PC-9 (cell line): ENCODE data around the gene AFF2. TPM values are rescaled to one million over a fixed set of nuclear protein-coding genes. Genes with fewer than 3 reads are reported as not detected.

ENCODE experiments used
- BruUV-seq: library from RNA; stranded (reverse); fragments of 400-500 nt; replicated peaks from 2 replicates; lab custom pipeline; 2021; lab: Mats Ljungman, UMichigan
- CTCF ChIA-PET: fragments of 300-600 bp; sonication (Branson Sonifier 250); formaldehyde crosslinking; loops from one replicate; lab custom pipeline; 2022; ENCODE audit warnings: antibody characterized with exemption; lab: Charles Lee
- POLR2A ChIA-PET: fragments of 300-600 bp; sonication (Branson Sonifier 250); formaldehyde crosslinking; loops from one replicate; lab custom pipeline; 2022; ENCODE audit warnings: antibody characterized with exemption; ENCODE audit not compliant: unreplicated experiment; lab: Charles Lee
- DNase-seq, 2 experiments: peaks; one replicate each; pipeline versions ENCODE4 v3.0.0 to v3.0.0-alpha.2; 2015 to 2022; ENCODE audit warnings: mixed read lengths in 1 of 2
- H2AFZ ChIP-seq: fragments of 200-600 bp; sonication (generic); 2 replicates; pipeline ENCODE4 v1.8.1; 2017; ENCODE audit warnings: antibody characterized with exemption
- H3F3A ChIP-seq: fragments of 200-600 bp; sonication (generic); 2 replicates; pipeline ENCODE4 v1.8.1; 2017; ENCODE audit warnings: antibody characterized with exemption, mild to moderate bottlenecking, low read depth; ENCODE audit not compliant: insufficient read depth
- H3K27ac ChIP-seq: fragments of 200-600 bp; sonication (generic); 2 replicates; pipeline ENCODE4 v1.6.1; 2016; ENCODE audit warnings: mixed run types
- H3K27me3 ChIP-seq: fragments of 200-600 bp; sonication (generic); 2 replicates; pipeline ENCODE4 v1.6.1; 2016; ENCODE audit warnings: low read depth, mixed run types; ENCODE audit not compliant: insufficient read depth
- H3K36me3 ChIP-seq: fragments of 200-600 bp; sonication (generic); 2 replicates; pipeline ENCODE4 v1.6.1; 2016; ENCODE audit warnings: low read depth, mixed run types
- H3K4me1 ChIP-seq: fragments of 200-600 bp; sonication (generic); replicated peaks from 2 replicates; pipeline ENCODE4 v1.6.1; 2016; ENCODE audit warnings: mixed run types; ENCODE audit not compliant: insufficient read depth
- H3K4me2 ChIP-seq: fragments of 200-600 bp; sonication (generic); 2 replicates; pipeline ENCODE4 v1.6.1; 2017; ENCODE audit warnings: mixed run types
- H3K4me3 ChIP-seq: fragments of 200-600 bp; sonication (generic); 2 replicates; pipeline ENCODE4 v1.6.1; 2016; ENCODE audit warnings: mixed run types
- H3K79me2 ChIP-seq: fragments of 200-600 bp; sonication (generic); 2 replicates; pipeline ENCODE4 v1.6.1; 2017; ENCODE audit warnings: low read depth, mixed run types
- H3K9me2 ChIP-seq: fragments of 200-600 bp; sonication (generic); 2 replicates; pipeline ENCODE4 v1.8.1; 2017; ENCODE audit warnings: mild to moderate bottlenecking; ENCODE audit not compliant: insufficient read depth
- H3K9me3 ChIP-seq: fragments of 200-600 bp; sonication (generic); 2 replicates; pipeline ENCODE4 v1.8.1; 2016; ENCODE audit warnings: low read depth; ENCODE audit not compliant: insufficient read depth
- H4K20me1 ChIP-seq: fragments of 200-600 bp; sonication (generic); 2 replicates; pipeline ENCODE4 v1.8.1; 2017; ENCODE audit not compliant: insufficient read depth
- EZH2 ChIP-seq: fragments of 200-600 bp; sonication (generic); IDR thresholded peaks from 2 replicates; pipeline ENCODE4 v1.8.0; 2017; ENCODE audit warnings: antibody characterized with exemption, low read depth
- intact Hi-C: fragments of 100-400 bp; cut with micrococcal nuclease; formaldehyde crosslinking; loops from one replicate; pipeline ENCODE4 v1.10.0; 2022; ENCODE audit not compliant: unreplicated experiment
- total RNA-seq: library from RNA; stranded (reverse); gene quantifications from 2 replicates; pipeline ENCODE4 v1.2.3, GENCODE V29; 2021
- TF ChIP-seq, protein P1 (sequence below): fragments of 200-600 bp; sonication (generic); conservative IDR thresholded peaks from 2 replicates; pipeline ENCODE4 v1.6.1; 2017; ENCODE audit warnings: mixed run types, antibody characterized with exemption, mild to moderate bottlenecking, moderate library complexity

Gene AFF2
- total RNA-seq, 1 experiment from 2014 or later = not detected

DNA sequence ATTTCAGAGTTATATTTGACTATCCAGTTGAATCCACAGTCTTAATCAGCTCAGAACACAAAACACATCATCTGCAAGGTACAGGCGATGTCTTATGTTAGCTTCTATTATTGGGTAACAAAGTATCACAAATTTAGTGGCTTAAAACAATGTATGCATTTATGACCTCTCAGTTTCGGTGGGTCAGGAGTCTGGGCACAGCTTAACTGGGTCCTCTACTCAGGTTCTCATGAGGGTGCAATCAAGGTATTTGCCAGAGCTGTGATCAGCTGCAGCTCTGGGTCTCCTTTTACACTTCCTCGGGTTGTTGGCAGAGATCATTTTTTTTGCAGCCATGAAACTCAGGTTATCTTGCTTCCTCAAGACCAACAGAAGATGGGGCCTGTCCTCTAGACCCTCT, 505.8 kb downstream of the AFF2 start:
- intact Hi-C loops = no loop called here
- POLR2A ChIA-PET = no interaction called here
- CTCF ChIA-PET = no interaction called here
- Histone ChIP-seq H3K4me2 (no peak overlapping the region), H3K4me3 (no peak overlapping the region), H3K9me3 (no peaks in the 10 kb centered on the region), H2AFZ (no peak overlapping the region), H3F3A (no peaks in the 10 kb centered on the region), H3K4me1 (no peaks in the 10 kb centered on the region), H3K79me2 (no peaks in the 10 kb centered on the region), H3K27me3 (no peaks in the 10 kb centered on the region), H3K27ac (no peak overlapping the region), H3K36me3 (no peaks in the 10 kb centered on the region), H3K9me2 (no peaks in the 10 kb centered on the region), H4K20me1 (no peaks in the 10 kb centered on the region)
- DNase-seq = no peak
- BruUV-seq = no TSS peak
- TF ChIP-seq, protein P1, sequence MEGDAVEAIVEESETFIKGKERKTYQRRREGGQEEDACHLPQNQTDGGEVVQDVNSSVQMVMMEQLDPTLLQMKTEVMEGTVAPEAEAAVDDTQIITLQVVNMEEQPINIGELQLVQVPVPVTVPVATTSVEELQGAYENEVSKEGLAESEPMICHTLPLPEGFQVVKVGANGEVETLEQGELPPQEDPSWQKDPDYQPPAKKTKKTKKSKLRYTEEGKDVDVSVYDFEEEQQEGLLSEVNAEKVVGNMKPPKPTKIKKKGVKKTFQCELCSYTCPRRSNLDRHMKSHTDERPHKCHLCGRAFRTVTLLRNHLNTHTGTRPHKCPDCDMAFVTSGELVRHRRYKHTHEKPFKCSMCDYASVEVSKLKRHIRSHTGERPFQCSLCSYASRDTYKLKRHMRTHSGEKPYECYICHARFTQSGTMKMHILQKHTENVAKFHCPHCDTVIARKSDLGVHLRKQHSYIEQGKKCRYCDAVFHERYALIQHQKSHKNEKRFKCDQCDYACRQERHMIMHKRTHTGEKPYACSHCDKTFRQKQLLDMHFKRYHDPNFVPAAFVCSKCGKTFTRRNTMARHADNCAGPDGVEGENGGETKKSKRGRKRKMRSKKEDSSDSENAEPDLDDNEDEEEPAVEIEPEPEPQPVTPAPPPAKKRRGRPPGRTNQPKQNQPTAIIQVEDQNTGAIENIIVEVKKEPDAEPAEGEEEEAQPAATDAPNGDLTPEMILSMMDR = no peak
- TF ChIP-seq EZH2 = no peak

DNA sequence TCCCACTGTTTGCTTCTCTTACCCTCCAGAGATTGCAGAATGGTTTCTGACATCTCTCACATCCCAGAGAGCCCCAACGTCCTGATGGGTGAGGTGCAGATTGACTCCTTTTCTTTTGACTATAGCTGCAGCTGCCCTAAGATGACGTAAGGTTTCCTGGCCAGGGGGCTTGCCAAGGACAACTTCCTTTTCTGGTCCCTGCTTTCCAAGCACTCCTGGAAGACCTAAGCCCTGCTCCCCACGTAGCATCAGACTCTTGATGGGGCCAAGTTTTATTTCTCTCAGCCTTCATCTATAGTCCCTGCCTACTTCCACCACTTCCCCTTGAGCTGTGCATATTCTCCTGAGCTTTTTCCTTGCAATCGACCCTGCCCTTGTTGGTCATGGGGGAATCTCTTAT, 507.0 kb downstream of the AFF2 start:
- intact Hi-C loops = no loop called here
- CTCF ChIA-PET = no interaction called here
- BruUV-seq = no TSS peak
- Histone ChIP-seq H2AFZ (no peak overlapping the region), H4K20me1 (no peaks in the 10 kb centered on the region), H3K27me3 (no peaks in the 10 kb centered on the region), H3K79me2 (no peaks in the 10 kb centered on the region), H3K9me3 (no peaks in the 10 kb centered on the region), H3K36me3 (no peaks in the 10 kb centered on the region), H3K4me3 (no peak overlapping the region), H3K27ac (no peak overlapping the region), H3K4me1 (no peaks in the 10 kb centered on the region), H3K4me2 (no peak overlapping the region), H3F3A (no peaks in the 10 kb centered on the region), H3K9me2 (no peaks in the 10 kb centered on the region)
- no peak for DNase-seq
- TF ChIP-seq EZH2 = no peak
- TF ChIP-seq, protein P1 = no peak
- POLR2A ChIA-PET = no interaction called here

DNA sequence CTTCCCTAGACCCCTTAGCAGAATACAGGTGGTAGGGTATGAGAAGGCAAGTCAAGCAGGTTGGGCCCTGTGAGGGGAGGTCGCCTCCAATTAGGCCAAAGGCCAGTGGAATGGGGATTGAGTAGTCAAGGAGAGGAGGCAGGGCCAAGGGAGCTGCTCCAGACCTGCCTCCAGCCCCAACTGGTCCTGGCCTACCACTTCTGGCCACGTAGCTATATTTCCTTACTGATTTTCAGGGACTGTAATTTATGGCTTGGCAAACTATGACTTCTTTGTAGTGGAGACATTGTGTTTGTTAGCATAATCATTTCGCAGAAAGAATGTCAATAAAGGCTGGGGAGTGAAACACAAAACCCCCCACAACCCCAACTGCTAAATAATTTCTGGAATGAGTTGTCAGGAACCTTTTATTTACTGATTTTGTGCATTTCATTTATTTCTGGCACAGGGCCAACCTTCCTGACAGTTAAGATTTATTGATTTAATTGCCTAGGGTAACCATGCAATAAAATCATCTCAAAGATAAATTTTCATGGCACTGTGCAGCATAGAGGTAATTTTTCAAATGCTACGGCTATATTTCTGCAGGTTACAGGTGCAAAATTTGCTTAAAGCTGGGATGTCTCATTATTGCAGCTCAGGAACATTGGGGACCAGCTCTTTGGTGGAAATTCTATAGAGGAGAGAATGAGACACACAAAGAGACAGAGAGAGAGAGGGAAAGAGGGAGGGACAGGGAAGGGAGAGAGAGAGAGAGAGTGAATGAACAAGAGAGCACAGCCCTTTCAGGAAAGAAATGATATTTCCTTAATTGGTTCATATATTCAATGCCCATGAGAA, 509.8 kb downstream of the AFF2 start:
- Histone ChIP-seq H3K9me2 (no peaks in the 10 kb centered on the region), H3K4me1 (no peaks in the 10 kb centered on the region), H2AFZ (no peak overlapping the region), H3K27ac (no peak overlapping the region), H3K4me3 (no peak overlapping the region), H3K9me3 (no peaks in the 10 kb centered on the region), H3K36me3 (no peaks in the 10 kb centered on the region), H4K20me1 (no peaks in the 10 kb centered on the region), H3K4me2 (no peak overlapping the region), H3F3A (no peaks in the 10 kb centered on the region), H3K79me2 (no peaks in the 10 kb centered on the region), H3K27me3 (no peaks in the 10 kb centered on the region)
- DNase-seq = no peak
- TF ChIP-seq EZH2 = no peak
- TF ChIP-seq, protein P1 = no peak
- CTCF ChIA-PET = no interaction called here
- POLR2A ChIA-PET = no interaction called here
- no TSS peak for BruUV-seq
- intact Hi-C loops = no loop called here
